HepG2 (cell line): ENCODE measurements around the gene GP1BA. TPM values are rescaled to one million over a fixed set of nuclear protein-coding genes. Genes with fewer than 3 reads are reported as not detected.
A peak's percentile ranks its signal among the peaks of the same experiment; 100 is the strongest.

Source experiments
- E2F5 ChIP-seq: sonication (generic); formaldehyde crosslinking; conservative IDR thresholded peaks from 2 replicates; pipeline ENCODE4 v1.4.0; 2020; ENCODE audit warnings: missing genetic modification reagents
- EED ChIP-seq: sonication (generic); formaldehyde crosslinking; IDR thresholded peaks from 2 replicates; pipeline ENCODE4 v1.5.0; 2020; ENCODE audit warnings: mild to moderate bottlenecking, missing genetic modification reagents
- ELF1 ChIP-seq: sonication (generic); formaldehyde crosslinking; IDR thresholded peaks from 2 replicates; pipeline ENCODE4 v1.4.0; 2020; ENCODE audit warnings: missing genetic modification reagents
- FOXA3 ChIP-seq: IDR thresholded peaks from 2 replicates; pipeline ENCODE4 v1.6.1; 2016; ENCODE audit warnings: missing genetic modification reagents, missing compliant biosample characterization
- GATA4 ChIP-seq: sonication (generic); IDR thresholded peaks from 2 replicates; pipeline ENCODE4 v1.6.1; 2016; ENCODE audit warnings: antibody characterized with exemption, low read depth, borderline replicate concordance
- GLI4 ChIP-seq: sonication (generic); formaldehyde crosslinking; IDR thresholded peaks from 2 replicates; pipeline ENCODE4 v1.5.1; 2020; ENCODE audit warnings: missing genetic modification reagents, mild to moderate bottlenecking, moderate library complexity, borderline replicate concordance
- HNRNPUL1 ChIP-seq: fragments of 200-400 bp; formaldehyde crosslinking; IDR thresholded peaks from 2 replicates; pipeline ENCODE4 v1.6.1; 2017; ENCODE audit warnings: low read depth, mild to moderate bottlenecking, low read length, moderate library complexity
- KMT2A ChIP-seq: sonication (generic); formaldehyde crosslinking; IDR thresholded peaks from 2 replicates; pipeline ENCODE4 v1.4.0; 2020; ENCODE audit warnings: missing genetic modification reagents
- MAF1 ChIP-seq: sonication (generic); formaldehyde crosslinking; IDR thresholded peaks from 2 replicates; pipeline ENCODE4 v1.5.0; 2020; ENCODE audit warnings: missing genetic modification reagents, borderline replicate concordance
- NKX3-1 ChIP-seq: sonication (generic); formaldehyde crosslinking; IDR thresholded peaks from 2 replicates; pipeline ENCODE4 v1.5.0; 2020; ENCODE audit warnings: missing genetic modification reagents
- PAF1 ChIP-seq: IDR thresholded peaks from 2 replicates; pipeline ENCODE4 v1.6.1; 2016; ENCODE audit warnings: missing genetic modification reagents, missing compliant biosample characterization
- RARA ChIP-seq: IDR thresholded peaks from 2 replicates; pipeline ENCODE4 v1.6.1; 2016; ENCODE audit warnings: missing genetic modification reagents, missing compliant biosample characterization
- REXO4 ChIP-seq: sonication (generic); formaldehyde crosslinking; IDR thresholded peaks from 2 replicates; pipeline ENCODE4 v1.8.0; 2022; ENCODE audit warnings: missing genetic modification reagents, mild to moderate bottlenecking, borderline replicate concordance
- SP2 ChIP-seq: sonication (generic); formaldehyde crosslinking; IDR thresholded peaks from 2 replicates; pipeline ENCODE4 v1.5.1; 2020; ENCODE audit warnings: mild to moderate bottlenecking, missing genetic modification reagents
- SUZ12 ChIP-seq: fragments of 150-350 bp; IDR thresholded peaks from 2 replicates; pipeline ENCODE4 v1.6.1; 2014; ENCODE audit warnings: low read depth, low read length
- TP53 ChIP-seq: sonication (generic); formaldehyde crosslinking; conservative IDR thresholded peaks from 2 replicates; pipeline ENCODE4 v1.4.0; 2020; ENCODE audit warnings: missing genetic modification reagents
- U2AF1 ChIP-seq: fragments of 200-400 bp; formaldehyde crosslinking; optimal IDR thresholded peaks from 2 replicates; pipeline ENCODE3; 2017; ENCODE audit warnings: mild to moderate bottlenecking, low read depth, low read length
- YEATS4 ChIP-seq: sonication (generic); formaldehyde crosslinking; IDR thresholded peaks from 2 replicates; pipeline ENCODE4 v1.4.0; 2020; ENCODE audit warnings: missing genetic modification reagents, borderline replicate concordance
- ZBTB10 ChIP-seq: sonication (generic); formaldehyde crosslinking; IDR thresholded peaks from 2 replicates; pipeline ENCODE4 v1.4.0; 2020; ENCODE audit warnings: missing genetic modification reagents, borderline replicate concordance
- ZFAT ChIP-seq: sonication (generic); formaldehyde crosslinking; conservative IDR thresholded peaks from 2 replicates; pipeline ENCODE4 v1.8.1; 2023; ENCODE audit warnings: missing genetic modification reagents, inconsistent platforms
- ZNF138 ChIP-seq: sonication (generic); formaldehyde crosslinking; IDR thresholded peaks from 2 replicates; pipeline ENCODE4 v1.5.0; 2020; ENCODE audit warnings: mild to moderate bottlenecking, low read depth, missing genetic modification reagents
- ZNF205 ChIP-seq: IDR thresholded peaks from 2 replicates; pipeline ENCODE4 v1.6.1; 2018; ENCODE audit warnings: missing biosample characterization, missing genetic modification reagents
- ZNF33B ChIP-seq: sonication (generic); formaldehyde crosslinking; IDR thresholded peaks from 2 replicates; pipeline ENCODE4 v1.5.1; 2020; ENCODE audit warnings: mild to moderate bottlenecking, missing genetic modification reagents
- ZNF441 ChIP-seq: sonication (generic); formaldehyde crosslinking; IDR thresholded peaks from 2 replicates; pipeline ENCODE4 v1.7.0; 2021; ENCODE audit warnings: missing genetic modification reagents, borderline replicate concordance
- ZNF580 ChIP-seq: IDR thresholded peaks from 2 replicates; pipeline ENCODE4 v1.6.1; 2016; ENCODE audit warnings: low read depth, borderline replicate concordance
- ZNF619 ChIP-seq: sonication (generic); formaldehyde crosslinking; IDR thresholded peaks from 2 replicates; pipeline ENCODE4 v1.4.0; 2020; ENCODE audit warnings: mild to moderate bottlenecking, missing genetic modification reagents
- ZNF788 ChIP-seq: sonication (generic); formaldehyde crosslinking; IDR thresholded peaks from 2 replicates; pipeline ENCODE4 v1.5.0; 2020; ENCODE audit warnings: mild to moderate bottlenecking, missing genetic modification reagents, borderline replicate concordance
- polyA plus RNA-seq, 8 experiments: library from polyadenylated mRNA; depleted of rRNA in 3 of 8; stranded (reverse) in 7 of 8; unstranded in 1 of 8; fragments of >200 nt; fragmentation: Illumina TruSeq in 4 of 8; extraction: Trizol in 4 of 8; gene quantifications; 2 replicates each; pipeline versions ENCODE4 v1.2.1 to v1.2.3, GENCODE V29; 2011 to 2016; ENCODE audit warnings: low read depth in 4 of 8, missing spikeins in 1 of 8, mixed read lengths in 1 of 8; ENCODE audit not compliant: insufficient read depth in 1 of 8
- total RNA-seq, 5 experiments: library from RNA; depleted of rRNA; stranded (reverse); fragments of >200 nt; fragmentation: Illumina TruSeq; extraction: Trizol; gene quantifications; 2 replicates each; pipeline ENCODE4 v1.2.3, GENCODE V29; 2016; ENCODE audit warnings: low read depth in 1 of 5

The GP1BA gene
- total and polyA plus RNA-seq, 2 of the 13 experiments (the other 11 are each of a cell fraction or from before 2014, with no cell fraction given) = not detected

GRCh38 chr17:4950746-4951204, 18.7 kb downstream of the GP1BA start, which contains the start of gene ENO3 (continued):
- TF ChIP-seq ZBTB10 (CRISPR knock-in tag) (peak; percentile 27; the same call in 1 of the 2 replicates), ZNF33B (no peak), GATA4 (0 out of 2 replicates have a peak, but pooled peaks have one; percentile 30), ZNF619 (CRISPR knock-in tag) (no peak; the same call in 1 of the 2 replicates), FOXA3 (no peak), YEATS4 (CRISPR knock-in tag) (no peak; the same call in 1 of the 2 replicates), ZNF138 (CRISPR knock-in tag) (no peak), ZNF205 (CRISPR knock-in tag) (no peak), TP53 (CRISPR knock-in tag) (no peak), ELF1 (CRISPR knock-in tag) (no peak), U2AF1 (no peak), REXO4 (CRISPR knock-in tag) (no peak), ZFAT (CRISPR knock-in tag) (no peak), PAF1 (CRISPR knock-in tag) (no peak), GLI4 (CRISPR knock-in tag) (no peak), KMT2A (no peak), ZNF441 (CRISPR knock-in tag) (peak; percentile 29; the same call in 1 of the 2 replicates), ZNF788 (CRISPR knock-in tag) (no peak), EED (CRISPR knock-in tag) (no peak), MAF1 (CRISPR knock-in tag) (no peak), HNRNPUL1 (no peak), E2F5 (CRISPR knock-in tag) (no peak), NKX3-1 (CRISPR knock-in tag) (no peak), ZNF580 (no peak), RARA (CRISPR knock-in tag) (peak; percentile 11; the same call in 1 of the 2 replicates), SP2 (CRISPR knock-in tag) (no peak), SUZ12 (no peak)
